Caco-2 (cell line): ENCODE measurements around the gene C3orf20. TPM values are rescaled to one million over a fixed set of nuclear protein-coding genes. Genes with fewer than 3 reads are reported as not detected.

ENCODE experiments used
- BruUV-seq: library from RNA; stranded (reverse); fragments of 400-500 nt; replicated peaks from 2 replicates; lab custom pipeline; 2021; lab: Mats Ljungman, UMichigan
- CTCF ChIA-PET: fragments of 300-600 bp; sonication (Branson Sonifier 250); formaldehyde crosslinking; loops from one replicate; lab custom pipeline; 2022; ENCODE audit warnings: antibody characterized with exemption; lab: Charles Lee
- POLR2A ChIA-PET: fragments of 300-600 bp; sonication (Branson Sonifier 250); formaldehyde crosslinking; loops from one replicate; lab custom pipeline; 2022; ENCODE audit warnings: antibody characterized with exemption; lab: Charles Lee
- DNase-seq, 2 experiments: peaks; one replicate each; pipeline versions ENCODE4 v3.0.0 to v3.0.0-alpha.2; 2020 to 2022
- H3K27me3 ChIP-seq: replicated peaks from 2 replicates; pipeline ENCODE4 v1.6.0; 2011; ENCODE audit warnings: low read length; ENCODE audit not compliant: control insufficient read depth, insufficient read depth
- H3K36me3 ChIP-seq: 2 replicates; pipeline ENCODE4 v1.5.1; 2011; ENCODE audit warnings: low read length; ENCODE audit not compliant: control insufficient read depth, insufficient read depth
- H3K4me1 ChIP-seq: fragments of 250-450 bp; sonication (Bioruptor Pico); 2 replicates; pipeline ENCODE4 v1.5.1; 2020; ENCODE audit warnings: mild to moderate bottlenecking
- H3K4me3 ChIP-seq: 2 replicates; pipeline ENCODE4 v1.5.1; 2011; ENCODE audit warnings: low read depth, mild to moderate bottlenecking, control low read depth, low read length
- H3K9me3 ChIP-seq: fragments of 250-450 bp; sonication (Bioruptor Pico); 2 replicates; pipeline ENCODE4 v1.5.1; 2020; ENCODE audit warnings: mild to moderate bottlenecking, moderate library complexity
- H3K27ac Mint-ChIP-seq: one replicate; pipeline ENCODE4 v1.8.0; 2022; ENCODE audit warnings: mixed read lengths; ENCODE audit not compliant: unreplicated experiment
- H3K27me3 Mint-ChIP-seq: one replicate; pipeline ENCODE4 v1.8.0; 2022; ENCODE audit warnings: mixed read lengths; ENCODE audit not compliant: insufficient read depth, unreplicated experiment
- H3K36me3 Mint-ChIP-seq: one replicate; pipeline ENCODE4 v1.8.0; 2022; ENCODE audit warnings: mild to moderate bottlenecking, mixed read lengths; ENCODE audit not compliant: insufficient read depth, unreplicated experiment
- H3K4me1 Mint-ChIP-seq: one replicate; pipeline ENCODE4 v1.8.0; 2022; ENCODE audit warnings: low read depth, mixed read lengths; ENCODE audit not compliant: unreplicated experiment
- H3K4me3 Mint-ChIP-seq: one replicate; pipeline ENCODE4 v1.8.0; 2022; ENCODE audit warnings: mild to moderate bottlenecking, moderate library complexity, mixed read lengths; ENCODE audit not compliant: unreplicated experiment
- H3K9me3 Mint-ChIP-seq: one replicate; pipeline ENCODE4 v1.8.0; 2022; ENCODE audit warnings: mixed read lengths; ENCODE audit not compliant: unreplicated experiment
- CTCF ChIP-seq, 2 experiments: fragments of 200-600 bp in 1 of 2; IDR thresholded peaks; 1 replicate in 1 of 2; 2 replicates in 1 of 2; pipeline versions ENCODE4 v1.5.1 to v1.8.0; 2011 to 2022; ENCODE audit warnings: antibody characterized with exemption in 1 of 2, control low read depth in 1 of 2, inconsistent platforms in 1 of 2, low read depth in 1 of 2, low read length in 1 of 2, mild to moderate bottlenecking in 1 of 2, moderate library complexity in 1 of 2; ENCODE audit not compliant: insufficient read depth in 1 of 2, severe bottlenecking in 1 of 2, unreplicated experiment in 1 of 2
- intact Hi-C: fragments of 100-400 bp; cut with micrococcal nuclease; formaldehyde crosslinking; loops from one replicate; pipeline ENCODE4 v1.10.0; 2022; ENCODE audit not compliant: unreplicated experiment
- total RNA-seq: library from RNA; stranded (reverse); gene quantifications from 2 replicates; pipeline ENCODE4 v1.2.3, GENCODE V29; 2022

The C3orf20 gene
- total RNA-seq, 1 experiment from 2014 or later = 0.09 TPM

GRCh38 chr3:14726441-14726780 lies 51.5 kb downstream of the C3orf20 start:
- no peaks in the 10 kb centered on the region for H3K9me3 Mint-ChIP-seq
- Histone ChIP-seq H3K36me3 (no peaks in the 10 kb centered on the region), H3K4me3 (no peak overlapping the region), H3K27me3 (no peaks in the 10 kb centered on the region), H3K9me3 (no peaks in the 10 kb centered on the region), H3K4me1 (no peaks in the 10 kb centered on the region)
- peaks cover 7% of the 10 kb centered on the region for H3K27me3 Mint-ChIP-seq
- H3K36me3 Mint-ChIP-seq = no peaks in the 10 kb centered on the region
- no peak overlapping the region for H3K4me3 Mint-ChIP-seq
- no peak for TF ChIP-seq CTCF (IDR thresholded peaks at IDR 0.05; ENCODE audit: insufficient read depth in 1 of 2, low read depth in 1 of 2, low read length in 1 of 2, severe bottlenecking in 1 of 2, unreplicated experiment in 1 of 2)
- POLR2A ChIA-PET = no interaction called here
- no peaks in the 10 kb centered on the region for H3K4me1 Mint-ChIP-seq
- H3K27ac Mint-ChIP-seq = no peak overlapping the region
- no TSS peak for BruUV-seq
- intact Hi-C loops = no loop called here
- CTCF ChIA-PET = interaction anchor here (0.7 kb wide), 1 partner anchor 140 kb away, joined by 3 read pairs; no protein-coding TSS in a partner anchor
- no peak for DNase-seq

DNA sequence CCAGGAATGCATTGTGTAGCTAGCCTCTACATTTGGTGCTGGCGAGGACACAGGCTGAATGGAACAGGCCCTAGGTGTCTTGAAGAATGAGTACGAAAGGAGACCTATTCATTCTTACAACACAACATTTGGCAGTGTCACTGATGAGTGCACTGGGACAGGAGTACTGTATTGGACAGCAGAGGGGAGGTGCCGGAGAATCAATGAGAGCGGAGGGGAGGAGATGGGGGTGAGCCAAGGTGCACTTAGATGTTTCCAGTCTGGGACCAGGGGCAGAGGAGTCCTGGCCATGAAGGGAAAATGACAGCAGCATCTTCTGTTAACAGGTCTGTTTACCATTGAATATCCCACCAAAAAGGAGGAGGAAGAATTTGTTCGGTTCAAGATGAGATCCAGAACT lies 53.2 kb downstream of the C3orf20 start:
- Histone ChIP-seq H3K4me3 (no peak overlapping the region), H3K36me3 (no peaks in the 10 kb centered on the region), H3K27me3 (no peaks in the 10 kb centered on the region), H3K9me3 (no peaks in the 10 kb centered on the region), H3K4me1 (no peaks in the 10 kb centered on the region)
- intact Hi-C loops = no loop called here
- no peaks in the 10 kb centered on the region for H3K9me3 Mint-ChIP-seq
- CTCF ChIA-PET = no interaction called here
- H3K4me1 Mint-ChIP-seq = no peaks in the 10 kb centered on the region
- no peaks in the 10 kb centered on the region for H3K36me3 Mint-ChIP-seq
- peaks cover 4% of the 10 kb centered on the region for H3K27me3 Mint-ChIP-seq
- H3K27ac Mint-ChIP-seq = no peak overlapping the region
- BruUV-seq = no TSS peak
- POLR2A ChIA-PET = no interaction called here
- no peak for TF ChIP-seq CTCF (IDR thresholded peaks at IDR 0.05; ENCODE audit: insufficient read depth in 1 of 2, low read depth in 1 of 2, low read length in 1 of 2, severe bottlenecking in 1 of 2, unreplicated experiment in 1 of 2)
- no peak for DNase-seq
- no peak overlapping the region for H3K4me3 Mint-ChIP-seq

GRCh38 chr3:14730703-14731382 lies 55.9 kb downstream of the C3orf20 start:
- no peak overlapping the region for H3K4me3 ChIP-seq
- no peaks in the 10 kb centered on the region for H3K36me3 ChIP-seq
- ChIA-PET CTCF (no interaction called here), POLR2A (no interaction called here)
- H3K9me3 ChIP-seq = no peaks in the 10 kb centered on the region
- BruUV-seq = no TSS peak
- no peak for DNase-seq
- intact Hi-C loops = no loop called here
- no peak for TF ChIP-seq CTCF (IDR thresholded peaks at IDR 0.05; ENCODE audit: insufficient read depth in 1 of 2, low read depth in 1 of 2, low read length in 1 of 2, severe bottlenecking in 1 of 2, unreplicated experiment in 1 of 2)
- Mint-ChIP-seq H3K27me3 (peaks cover 4% of the 10 kb centered on the region), H3K4me3 (no peak overlapping the region), H3K27ac (no peak overlapping the region), H3K36me3 (no peaks in the 10 kb centered on the region), H3K4me1 (no peaks in the 10 kb centered on the region), H3K9me3 (no peaks in the 10 kb centered on the region)
- no peaks in the 10 kb centered on the region for H3K27me3 ChIP-seq
- H3K4me1 ChIP-seq = no peaks in the 10 kb centered on the region
